Activated CD8-positive, alpha-beta memory T cell treated with anti-CD3 and anti-CD28 coated beads, Interleukin-2, amount 50 U/mL, for 4 hours (primary cell): ENCODE results near the gene NEMP2.
"Not testable (repeated sequence)": the region's sequence is repeated elsewhere in the genome, so short reads cannot be mapped to it uniquely, and the experiment has no call there.

Experiments used
- DNase-seq: peaks from one replicate; pipeline ENCODE4 v3.0.0-alpha.2; 2020

NEMP2 gene

GRCh38 chr2:190488516-190489233 lies 45.8 kb downstream of the NEMP2 start:
- DNase-seq, result no peak

- DNase-seq, result no peak
Measured at GRCh38 chr2:190486037-190486623, 48.4 kb downstream of the NEMP2 start.

- no peak for DNase-seq
Measured at GRCh38 chr2:190482451-190482850, 52.1 kb downstream of the NEMP2 start.

- no peak for DNase-seq
Measured at GRCh38 chr2:190481339-190481738, 53.2 kb downstream of the NEMP2 start.

GRCh38 chr2:190478572-190479195 lies 55.8 kb downstream of the NEMP2 start:
- no peak for DNase-seq

GRCh38 chr2:190477661-190478454 lies 56.7 kb downstream of the NEMP2 start:
- DNase-seq, result no peak

GRCh38 chr2:190470256-190470826 lies 64.2 kb downstream of the NEMP2 start:
- no peak for DNase-seq

- no peak for DNase-seq
Measured at GRCh38 chr2:190469771-190470170, 64.8 kb downstream of the NEMP2 start.

- DNase-seq, result no peak
Measured at GRCh38 chr2:190468814-190469569, 65.5 kb downstream of the NEMP2 start.

- not testable (repeated sequence) for DNase-seq
Measured at GRCh38 chr2:190468354-190468753, 66.2 kb downstream of the NEMP2 start.

GRCh38 chr2:190467575-190468083 lies 66.9 kb downstream of the NEMP2 start:
- no peak for DNase-seq

- DNase-seq, result no peak
Measured at GRCh38 chr2:190466819-190467446, 67.6 kb downstream of the NEMP2 start.

GRCh38 chr2:190465060-190465459 lies 69.5 kb downstream of the NEMP2 start:
- DNase-seq, result no peak

- no peak for DNase-seq
Measured at GRCh38 chr2:190462611-190463010, 71.9 kb downstream of the NEMP2 start.

GRCh38 chr2:190462181-190462580 lies 72.3 kb downstream of the NEMP2 start:
- no peak for DNase-seq

GRCh38 chr2:190460487-190460886 lies 74.0 kb downstream of the NEMP2 start:
- no peak for DNase-seq

- no peak for DNase-seq
Measured at GRCh38 chr2:190459881-190460280, 74.6 kb downstream of the NEMP2 start.

- DNase-seq, result no peak
Measured at GRCh38 chr2:190458352-190459107, 76.0 kb downstream of the NEMP2 start.

GRCh38 chr2:190457256-190457655 lies 77.3 kb downstream of the NEMP2 start:
- no peak for DNase-seq

- DNase-seq, result no peak
Measured at GRCh38 chr2:190456833-190457232, 77.7 kb downstream of the NEMP2 start.
